Measurements from ENCODE around the gene ST6GAL1. TPM values are rescaled to one million over a fixed set of nuclear protein-coding genes. Genes with fewer than 3 reads are reported as not detected.
"Not testable (repeated sequence)": the region's sequence is repeated elsewhere in the genome, so short reads cannot be mapped to it uniquely, and the experiment has no call there.

The ST6GAL1 gene
- total and polyA plus RNA-seq, 2 of the 8 experiments (the other 6 are each of a cell fraction or from before 2014, with no cell fraction given) = 62.8 to 80.9 TPM

- POLR2A ChIA-PET (ENCODE audit: partially characterized antibody); CTCF ChIA-PET (ENCODE audit: partially characterized antibody); H4K20me1 ChIP-seq (replicated peaks in 1 of 2; ENCODE audit: control insufficient read depth in 1 of 2, insufficient read depth in 2 of 2, low read length in 2 of 2): not testable (repeated sequence)
Measured at GRCh38 chr3:186889698-186890097, 40.6 kb upstream of the ST6GAL1 start.

More at GRCh38 chr3:186889698-186890097, 40.6 kb upstream of the ST6GAL1 start:
- 86% methylated on average over 2 of the region's 4 CpGs; no CpG with 5 or more reads in 1 of the 2 experiments for WGBS, 2 experiments (ENCODE audit: extremely low coverage in 1 of 2, insufficient coverage in 1 of 2, insufficient read length in 1 of 2, insufficient replicate concordance in 2 of 2, low coverage in 1 of 2, low lambda C conversion rate in 2 of 2, missing lambda C conversion rate in 1 of 2)
- H3K9me3 ChIP-seq (ENCODE audit: insufficient read depth in 2 of 2, low read depth in 1 of 2, low read length in 1 of 2); H3K4me3 ChIP-seq (ENCODE audit: extremely low read depth in 1 of 4, insufficient read depth in 2 of 4, low read depth in 3 of 4, low read length in 4 of 4); H2BK12ac ChIP-seq (ENCODE audit: low read depth, low read length); H4K91ac ChIP-seq (replicated peaks; ENCODE audit: insufficient read length, low read length); H2BK120ac ChIP-seq (replicated peaks; ENCODE audit: low read depth, low read length); H3K27me3 ChIP-seq (replicated peaks in 1 of 4; ENCODE audit: control insufficient read depth in 3 of 4, extremely low read depth in 1 of 4, insufficient read depth in 3 of 4, low read length in 3 of 4); H2BK5ac ChIP-seq (ENCODE audit: low read depth, low read length); H2BK20ac ChIP-seq (ENCODE audit: low read length); H3K4ac ChIP-seq (replicated peaks; ENCODE audit: insufficient read length, low read depth, low read length); H3K23me2 ChIP-seq (ENCODE audit: low read depth, low read length); H4K5ac ChIP-seq (ENCODE audit: insufficient read length, low read depth, low read length); H2AFZ ChIP-seq (ENCODE audit: low read length); H3K27ac ChIP-seq (ENCODE audit: low read depth, low read length); H3K36me3 ChIP-seq (ENCODE audit: control insufficient read depth in 2 of 4, insufficient read depth in 4 of 4, low read length in 3 of 4); FAIRE-seq; H3K4me2 ChIP-seq (ENCODE audit: insufficient read depth in 1 of 2, low read depth in 2 of 2, low read length in 2 of 2); H2AK5ac ChIP-seq (ENCODE audit: low read depth, low read length); H2BK15ac ChIP-seq (ENCODE audit: low read length); H3K56ac ChIP-seq (replicated peaks; ENCODE audit: insufficient read length, low read depth, low read length); DNase-seq (ENCODE audit: low read depth in 1 of 2, low spot score in 2 of 2); H3K79me1 ChIP-seq (ENCODE audit: low read depth, low read length); H3K14ac ChIP-seq (ENCODE audit: insufficient read length); H3K23ac ChIP-seq (ENCODE audit: insufficient read length); H3K18ac ChIP-seq (ENCODE audit: extremely low read depth, low read length); H3K9ac ChIP-seq (replicated peaks in 1 of 4; ENCODE audit: extremely low read depth in 1 of 4, low read depth in 3 of 4, low read length in 3 of 4); H4K8ac ChIP-seq (ENCODE audit: extremely low read depth, insufficient read depth, low read length); H3K79me2 ChIP-seq (ENCODE audit: control insufficient read depth in 1 of 2, insufficient read depth in 2 of 2, low read length in 2 of 2): not testable (repeated sequence)
- H3K4me1 ChIP-seq (replicated peaks in 1 of 4; ENCODE audit: control insufficient read depth in 3 of 4, insufficient read depth in 4 of 4, low read length in 3 of 4) = peaks cover 0 to 16% (median 14%) of the 10 kb centered on the region in 4 experiments; a peak in 5 of 7 replicates

All from H1 (cell line).